NT2/D1 (cell line): Measurements from ENCODE around the gene METRN.

Experiments
- SUZ12 ChIP-seq: IDR thresholded peaks from 2 replicates; pipeline ENCODE4 v1.6.1; 2011; ENCODE audit not compliant: insufficient read length, insufficient read depth; ENCODE audit errors: extremely low read depth
- YY1 ChIP-seq: IDR thresholded peaks from 2 replicates; pipeline ENCODE4 v1.6.1; 2011; ENCODE audit not compliant: insufficient read length, insufficient read depth
- ZNF274 ChIP-seq: IDR thresholded peaks from 2 replicates; pipeline ENCODE4 v1.6.1; 2011; ENCODE audit warnings: mild to moderate bottlenecking, low read depth, low read length

GRCh38 chr16:716768-717325 lies 1.9 kb downstream of the METRN start:
- no peak for TF ChIP-seq SUZ12
- TF ChIP-seq YY1: no peak
- no peak for TF ChIP-seq ZNF274
